ENCODE measurements around the gene ADAM30.

- no peak for TF ChIP-seq CTCF (IDR thresholded peaks at IDR 0.05)
- TF ChIP-seq POLR2AphosphoS5 (IDR thresholded peaks at IDR 0.05): no peak
Measured at GRCh38 chr1:119879510-119880434, 16.5 kb downstream of the ADAM30 start.
